Measurements from ENCODE around the gene WDPCP. TPM values are rescaled to one million over a fixed set of nuclear protein-coding genes. Genes with fewer than 3 reads are reported as not detected.
"Not testable (repeated sequence)": the region's sequence is repeated elsewhere in the genome, so short reads cannot be mapped to it uniquely, and the experiment has no call there.

WDPCP gene
- polyA plus RNA-seq, 1 donor from 2014 or later: 2.7 TPM

DNA sequence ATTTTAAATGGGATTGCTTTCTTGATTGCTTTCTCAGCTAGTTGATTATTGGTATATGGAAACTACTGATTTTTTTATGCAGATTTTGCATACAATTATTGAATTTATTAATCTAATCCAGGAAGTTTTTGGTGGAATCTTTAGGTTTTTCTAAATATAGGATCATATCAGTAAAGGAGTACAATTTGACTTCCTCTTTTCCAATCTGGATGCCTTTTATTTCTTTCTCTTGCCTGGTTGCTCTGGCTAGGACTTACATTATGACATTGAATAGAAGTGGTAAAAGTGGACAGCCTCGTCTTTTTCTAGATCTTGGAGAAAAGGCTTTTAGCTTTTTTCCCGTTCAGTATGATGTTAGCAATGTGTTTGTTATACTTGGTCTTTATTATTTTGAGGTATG lies 486.3 kb downstream of the WDPCP start:
- H3K4me1 Mint-ChIP-seq: no peaks in the 10 kb centered on the region
- no peaks in the 10 kb centered on the region for H3K27me3 Mint-ChIP-seq
- no peak overlapping the region for H3K4me3 Mint-ChIP-seq
- H3K9me3 Mint-ChIP-seq: peaks cover 6 to 23% (median 19%) of the 10 kb centered on the region in 3 donors
- H3K27ac Mint-ChIP-seq: no peak overlapping the region
- no peaks in the 10 kb centered on the region for H3K36me3 Mint-ChIP-seq

DNA sequence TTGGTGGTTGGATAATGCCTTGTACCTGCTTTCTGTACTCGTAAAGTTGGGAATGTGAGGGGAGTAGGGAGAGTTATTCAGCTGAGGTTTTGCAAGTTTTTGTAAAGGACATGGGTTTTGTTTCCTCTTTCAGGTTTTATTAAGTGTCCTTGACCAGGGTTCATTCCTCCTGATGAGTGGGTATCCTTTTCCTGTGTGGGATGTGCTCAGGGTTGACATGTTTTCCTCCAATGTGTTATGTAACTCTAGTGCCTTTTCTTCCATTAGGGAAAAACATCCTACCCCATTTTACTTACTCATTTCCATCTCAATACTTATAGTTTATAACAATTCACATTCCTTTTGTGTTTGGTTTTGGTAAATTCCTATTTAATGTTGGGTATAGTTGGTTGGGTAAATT lies 489.2 kb downstream of the WDPCP start:
- no peak overlapping the region for H3K4me3 Mint-ChIP-seq
- H3K27me3 Mint-ChIP-seq: peaks cover 3% of the 10 kb centered on the region
- H3K27ac Mint-ChIP-seq: no peak overlapping the region
- H3K9me3 Mint-ChIP-seq: peaks cover 3 to 14% (median 12%) of the 10 kb centered on the region in 3 donors
- no peaks in the 10 kb centered on the region for H3K4me1 Mint-ChIP-seq
- H3K36me3 Mint-ChIP-seq: peaks cover under 1% of the 10 kb centered on the region

DNA sequence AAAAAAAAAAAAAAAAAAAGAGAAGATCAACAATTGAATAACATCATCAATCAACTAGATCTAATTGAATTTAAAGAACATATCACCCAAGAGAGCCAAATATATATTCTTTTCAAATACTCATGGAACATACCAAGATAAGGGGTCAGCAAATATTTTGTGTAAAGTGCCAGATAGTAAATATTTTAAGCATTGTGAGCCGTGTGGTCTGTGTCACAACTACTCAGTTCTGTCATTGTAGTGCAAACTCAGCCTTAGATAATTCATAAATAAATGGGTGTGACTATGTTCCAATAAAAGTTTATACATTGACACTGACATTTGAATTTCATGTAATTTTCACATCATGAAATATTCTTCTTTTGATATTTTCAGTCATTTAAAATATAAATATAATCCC lies 491.8 kb downstream of the WDPCP start:
- H3K9me3 Mint-ChIP-seq: peaks cover 0 to 1% (median 0%) of the 10 kb centered on the region in 3 donors
- H3K4me1 Mint-ChIP-seq: no peaks in the 10 kb centered on the region
- peaks cover 5% of the 10 kb centered on the region for H3K27me3 Mint-ChIP-seq
- no peak overlapping the region for H3K4me3 Mint-ChIP-seq
- H3K27ac Mint-ChIP-seq: no peak overlapping the region
- H3K36me3 Mint-ChIP-seq: peaks cover 2% of the 10 kb centered on the region

DNA sequence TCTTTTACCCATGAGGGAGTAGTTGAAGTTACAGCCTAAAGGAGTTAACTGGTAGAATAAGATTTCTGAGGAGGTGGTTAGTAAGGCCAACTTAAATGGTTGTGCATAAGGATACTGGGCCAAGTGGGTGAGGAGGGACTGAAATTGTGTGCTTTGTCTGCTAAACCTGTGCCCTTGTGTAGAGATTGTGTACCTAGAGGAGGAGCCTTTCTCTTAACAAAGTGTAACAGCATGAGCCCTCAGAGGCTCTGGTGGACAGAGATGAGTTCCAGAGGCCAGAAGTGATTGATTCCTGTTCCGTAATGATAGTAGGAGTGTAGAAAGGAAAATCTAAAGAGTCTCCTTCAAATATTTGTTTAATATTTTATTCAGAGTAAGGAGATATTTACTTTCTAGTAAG lies 494.8 kb downstream of the WDPCP start:
- Mint-ChIP-seq H3K4me3 (no peak overlapping the region), H3K4me1 (no peaks in the 10 kb centered on the region), H3K9me3 (peaks cover 0 to 2% (median 1%) of the 10 kb centered on the region in 3 donors), H3K27ac (no peak overlapping the region), H3K36me3 (peaks cover 2% of the 10 kb centered on the region), H3K27me3 (peaks cover 5% of the 10 kb centered on the region)

DNA sequence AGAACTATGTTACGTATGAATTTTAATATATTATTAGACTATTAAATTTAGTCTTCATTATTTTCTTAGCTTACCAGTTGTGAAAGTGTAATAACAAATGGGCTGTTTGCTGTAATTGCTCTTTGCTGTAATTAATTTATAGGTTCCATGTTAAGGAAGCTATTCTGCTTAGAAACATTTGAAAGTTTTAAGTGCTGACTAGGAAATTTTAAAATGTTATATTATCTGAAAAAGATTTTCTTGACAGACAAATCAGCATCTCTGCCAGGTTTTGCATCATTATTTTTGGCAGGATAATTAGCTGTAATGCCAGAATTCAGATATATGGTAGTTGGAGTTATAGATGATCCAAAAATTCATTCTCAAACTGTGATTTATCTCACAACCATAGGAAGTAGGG lies 495.4 kb downstream of the WDPCP start:
- peaks cover 5% of the 10 kb centered on the region for H3K27me3 Mint-ChIP-seq
- H3K36me3 Mint-ChIP-seq: peaks cover 2% of the 10 kb centered on the region
- H3K27ac Mint-ChIP-seq: no peak overlapping the region
- no peak overlapping the region for H3K4me3 Mint-ChIP-seq
- H3K4me1 Mint-ChIP-seq: no peaks in the 10 kb centered on the region
- H3K9me3 Mint-ChIP-seq: peaks cover 0 to 2% (median 1%) of the 10 kb centered on the region in 3 donors

DNA sequence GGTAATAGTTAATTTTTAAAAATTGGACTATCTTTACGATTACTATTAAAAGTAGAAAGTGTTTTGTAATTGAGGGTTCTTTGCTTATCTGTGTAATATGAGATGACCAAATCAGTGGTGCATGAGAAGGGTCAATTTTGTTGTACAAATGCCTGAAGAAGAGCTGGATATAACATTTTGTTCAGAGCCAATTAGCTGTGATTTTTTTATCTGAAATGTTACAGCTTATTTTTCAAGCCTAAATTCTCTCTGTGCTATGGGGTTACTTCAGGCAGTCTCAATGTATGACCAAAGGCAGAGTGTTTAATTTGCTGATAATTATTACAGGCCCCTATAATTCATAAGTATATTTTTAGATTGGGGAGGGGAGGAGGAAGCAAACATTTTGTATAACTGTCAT lies 495.9 kb downstream of the WDPCP start:
- no peak overlapping the region for H3K27ac Mint-ChIP-seq
- H3K27me3 Mint-ChIP-seq: peaks cover 5% of the 10 kb centered on the region

DNA sequence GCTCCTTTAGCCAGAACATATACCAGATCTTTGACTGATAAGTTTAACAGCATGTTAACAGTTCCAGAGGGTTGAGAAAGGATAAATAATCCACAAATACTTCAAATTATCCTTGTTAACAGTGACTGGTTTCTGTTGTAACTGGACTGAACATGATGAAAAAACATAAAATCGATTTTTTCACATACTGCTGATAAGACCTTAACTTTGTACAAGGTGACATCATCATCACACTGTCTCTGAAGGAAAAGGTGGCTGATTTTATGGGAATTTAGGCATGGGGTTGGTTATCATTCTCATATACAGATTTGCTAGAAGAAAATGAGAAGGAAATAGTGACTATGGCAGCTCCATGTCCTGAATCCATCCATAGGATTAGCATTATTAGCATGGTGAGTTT lies 501.6 kb downstream of the WDPCP start:
- H3K9me3 Mint-ChIP-seq: peaks cover 0 to 5% (median 2%) of the 10 kb centered on the region in 3 donors
- no peak overlapping the region for H3K4me3 Mint-ChIP-seq
- H3K27me3 Mint-ChIP-seq: no peaks in the 10 kb centered on the region
- H3K36me3 Mint-ChIP-seq: no peaks in the 10 kb centered on the region
- no peak overlapping the region for H3K27ac Mint-ChIP-seq
- no peaks in the 10 kb centered on the region for H3K4me1 Mint-ChIP-seq

More for the DNA sequence above, 495.9 kb downstream of the WDPCP start:
- no peaks in the 10 kb centered on the region for H3K4me1 Mint-ChIP-seq
- no peak overlapping the region for H3K4me3 Mint-ChIP-seq
- H3K9me3 Mint-ChIP-seq: peaks cover 0 to 2% (median 1%) of the 10 kb centered on the region in 3 donors
- peaks cover 2% of the 10 kb centered on the region for H3K36me3 Mint-ChIP-seq

DNA sequence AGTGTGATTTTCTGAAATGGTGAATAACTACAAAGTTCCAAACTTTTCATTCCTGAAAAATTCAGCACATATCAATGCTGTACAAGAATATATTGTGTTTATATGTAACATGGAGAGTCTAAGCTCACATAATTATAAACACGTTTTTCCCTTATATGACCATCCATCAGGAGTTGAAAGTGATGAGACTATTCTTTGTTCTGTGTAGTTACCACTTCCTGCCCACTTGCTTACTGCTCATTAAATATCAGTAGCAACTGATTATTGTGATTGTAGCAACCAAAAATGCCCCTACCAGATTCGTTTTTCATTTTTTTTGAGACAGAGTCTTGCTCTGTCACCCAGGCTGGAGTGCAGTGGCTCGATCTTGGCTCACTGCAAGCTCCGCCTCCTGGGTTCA lies 506.9 kb downstream of the WDPCP start:
- H3K4me1 Mint-ChIP-seq: no peaks in the 10 kb centered on the region
- H3K27me3 Mint-ChIP-seq: peaks cover 3% of the 10 kb centered on the region
- H3K4me3 Mint-ChIP-seq: no peak overlapping the region
- peaks cover 0 to 2% (median 0%) of the 10 kb centered on the region in 3 donors for H3K9me3 Mint-ChIP-seq
- no peaks in the 10 kb centered on the region for H3K36me3 Mint-ChIP-seq
- no peak overlapping the region for H3K27ac Mint-ChIP-seq

DNA sequence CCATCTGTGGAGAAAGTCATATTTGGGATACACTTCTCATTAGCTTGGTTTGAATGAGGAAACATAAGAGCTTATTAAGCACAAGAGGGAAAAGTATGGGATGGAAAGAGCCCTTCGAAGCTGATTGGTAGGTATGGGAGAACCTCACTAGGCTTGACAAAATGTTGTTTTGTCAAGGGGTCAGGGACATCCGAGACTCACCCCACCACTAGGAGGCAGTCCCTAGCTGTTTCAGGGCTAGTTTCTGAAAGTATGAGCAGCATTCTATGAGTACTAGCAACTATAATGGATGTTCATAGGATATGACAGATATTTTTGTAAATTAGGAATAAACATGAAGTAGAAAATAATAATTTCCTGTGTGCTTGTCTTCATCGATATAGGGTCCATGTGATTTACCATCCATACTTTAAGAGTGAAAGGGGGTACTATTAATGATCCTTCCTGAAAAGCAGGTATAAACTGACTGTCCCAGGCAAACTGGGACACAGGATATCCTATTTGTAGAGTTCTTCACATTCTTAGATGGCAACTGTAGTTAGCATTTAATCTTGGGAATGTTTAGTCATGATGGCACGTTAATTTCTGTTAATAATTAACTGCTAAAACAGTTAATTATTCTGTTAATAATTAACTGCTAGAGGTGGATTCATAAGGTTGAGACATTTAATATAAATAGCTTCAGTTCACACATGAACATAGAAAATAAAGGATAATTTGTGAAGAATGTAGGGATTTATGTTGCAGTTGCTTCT lies 509.2 kb downstream of the WDPCP start:
- Mint-ChIP-seq H3K4me3 (no peak overlapping the region), H3K9me3 (peaks cover 0 to 2% (median 0%) of the 10 kb centered on the region in 3 donors), H3K27me3 (peaks cover 3% of the 10 kb centered on the region), H3K4me1 (peaks cover 0 to 1% (median 0%) of the 10 kb centered on the region in 3 donors), H3K36me3 (no peaks in the 10 kb centered on the region), H3K27ac (no peak overlapping the region)

DNA sequence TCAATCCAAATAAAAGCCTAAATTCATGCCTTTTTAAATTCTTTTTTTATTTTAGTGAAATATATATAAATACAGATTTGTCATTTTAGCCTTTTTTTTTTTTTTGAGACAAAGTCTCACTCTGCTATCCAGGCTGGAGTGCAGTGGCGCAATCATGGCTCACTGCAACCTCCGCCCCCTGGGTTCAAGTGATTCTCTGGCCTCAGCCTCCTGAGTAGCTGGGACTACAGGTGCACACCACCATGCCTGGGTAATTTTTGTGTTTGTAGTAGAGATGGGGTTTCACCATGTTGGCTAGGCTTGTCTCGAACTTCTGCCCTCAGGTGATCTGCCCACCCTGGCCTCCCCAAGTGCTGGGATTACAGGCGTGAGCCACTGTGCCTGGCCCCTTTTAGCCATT lies 513.9 kb downstream of the WDPCP start:
- not testable (repeated sequence) for H3K27ac Mint-ChIP-seq, H3K4me3 Mint-ChIP-seq, H3K27me3 Mint-ChIP-seq, H3K9me3 Mint-ChIP-seq, H3K4me1 Mint-ChIP-seq, H3K36me3 Mint-ChIP-seq

DNA sequence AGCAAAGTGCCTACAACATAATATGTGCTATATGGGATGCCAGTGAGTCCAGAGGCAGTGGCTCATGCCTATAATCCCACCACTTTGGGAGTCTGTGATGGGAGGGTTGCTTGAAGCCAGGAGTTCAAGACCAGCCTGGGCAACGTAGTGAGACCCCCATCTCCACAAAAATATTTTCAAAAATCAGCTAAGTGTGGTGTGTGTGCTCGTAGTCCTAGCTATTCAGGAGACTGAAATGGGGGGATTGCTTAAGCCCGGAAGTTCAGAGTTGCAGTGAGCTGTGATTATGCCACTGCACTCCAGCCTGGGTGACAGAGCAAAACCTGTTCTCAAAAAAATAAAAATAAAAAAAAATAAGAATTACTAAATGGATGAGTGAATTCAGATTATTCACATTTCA lies 514.3 kb downstream of the WDPCP start:
- H3K27ac Mint-ChIP-seq: no peak overlapping the region
- no peaks in the 10 kb centered on the region for H3K36me3 Mint-ChIP-seq
- H3K4me3 Mint-ChIP-seq: no peak overlapping the region
- no peaks in the 10 kb centered on the region for H3K27me3 Mint-ChIP-seq
- H3K9me3 Mint-ChIP-seq: peaks cover 0 to 5% (median 0%) of the 10 kb centered on the region in 3 donors
- peaks cover 0 to 1% (median 0%) of the 10 kb centered on the region in 3 donors for H3K4me1 Mint-ChIP-seq

DNA sequence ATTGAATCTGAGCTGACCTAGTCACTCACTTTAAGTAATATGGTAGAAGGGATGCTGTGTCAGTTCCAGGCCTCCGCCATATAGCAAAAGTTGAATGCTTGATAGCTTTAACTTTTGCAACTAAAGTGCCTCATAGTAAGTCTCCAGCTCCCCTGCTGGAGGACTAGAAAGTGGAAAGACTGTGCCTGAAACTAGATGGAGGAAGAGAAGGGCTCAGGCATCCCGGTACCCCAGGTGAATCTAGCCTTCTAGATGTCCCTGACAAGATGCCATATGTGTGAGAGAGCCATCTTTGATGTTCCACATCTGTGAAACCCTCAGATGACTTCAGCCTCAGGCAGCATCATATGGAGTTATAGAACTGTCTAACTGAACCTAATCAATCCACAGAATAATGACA lies 516.6 kb downstream of the WDPCP start:
- peaks cover 0 to 1% (median 0%) of the 10 kb centered on the region in 3 donors for H3K4me1 Mint-ChIP-seq
- peaks cover 0 to 5% (median 0%) of the 10 kb centered on the region in 3 donors for H3K9me3 Mint-ChIP-seq
- H3K36me3 Mint-ChIP-seq: no peaks in the 10 kb centered on the region
- H3K27ac Mint-ChIP-seq: no peak overlapping the region
- no peak overlapping the region for H3K4me3 Mint-ChIP-seq
- H3K27me3 Mint-ChIP-seq: peaks cover 1% of the 10 kb centered on the region

Other genes starting within 250 kb of the WDPCP start
- 213 TPM for gene MDH1, start 486 bp upstream of the WDPCP start, polyA plus RNA-seq

All from IgD-negative memory B cell (primary cell).